ENCODE results near the gene LRRC27. TPM values are rescaled to one million over a fixed set of nuclear protein-coding genes. Genes with fewer than 3 reads are reported as not detected.

Gene LRRC27
- polyA plus RNA-seq, 1 donor: 7.3 TPM

GRCh38 chr10:132413226-132414205, 81.5 kb downstream of the LRRC27 start:
- no peak for DNase-seq (ENCODE audit: low read depth)

DNA sequence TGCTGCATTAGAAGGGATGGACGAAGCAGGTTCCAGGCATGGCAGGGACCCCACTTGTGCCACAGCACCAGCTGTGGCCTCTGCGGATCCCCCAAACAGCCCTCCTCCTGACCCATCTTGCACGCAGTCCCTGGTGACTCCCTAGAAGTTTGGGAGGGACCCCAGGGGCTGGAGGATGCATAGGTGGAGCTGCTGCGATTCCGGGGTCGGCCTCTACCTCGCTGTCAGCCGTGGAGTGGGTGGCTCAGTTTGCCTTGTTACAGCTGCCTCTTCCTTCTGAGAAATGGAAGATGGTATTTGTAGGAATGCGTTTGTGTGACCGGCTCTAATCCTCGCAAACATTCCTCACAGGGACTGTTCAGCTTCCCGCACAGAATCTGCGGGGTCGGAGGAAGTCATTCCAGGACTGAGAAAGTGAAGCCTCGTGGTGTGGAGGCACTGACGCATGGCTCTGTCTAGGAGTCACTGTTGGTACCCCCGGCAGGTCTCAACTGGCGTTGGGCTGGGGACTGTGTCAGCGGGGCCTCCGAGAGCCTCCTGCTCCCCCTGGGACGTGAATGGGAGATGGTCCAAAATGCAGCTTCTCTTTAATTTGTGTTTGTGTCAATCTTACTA, 82.5 kb downstream of the LRRC27 start:
- no peak for DNase-seq (ENCODE audit: low read depth)

DNA sequence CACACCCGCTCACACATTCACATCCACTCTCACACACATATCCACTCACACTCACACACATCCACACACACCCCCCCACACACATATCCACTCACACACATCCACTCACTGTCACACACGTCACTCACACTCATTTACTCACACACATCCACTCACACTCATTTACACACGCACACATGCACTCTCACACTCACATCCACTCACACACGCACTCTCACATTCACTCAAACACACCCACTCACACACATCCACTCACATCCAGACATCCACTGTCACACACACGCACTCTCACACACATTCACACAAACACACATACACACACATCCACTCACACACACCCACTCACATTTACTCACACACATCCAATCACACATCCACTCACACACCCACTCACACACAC, 83.3 kb downstream of the LRRC27 start:
- DNase-seq (ENCODE audit: low read depth): no peak

GRCh38 chr10:132415956-132416355, 84.0 kb downstream of the LRRC27 start:
- DNase-seq (ENCODE audit: low read depth): no peak

- no peak for DNase-seq (ENCODE audit: low read depth)
Measured at GRCh38 chr10:132416566-132417256, 84.7 kb downstream of the LRRC27 start.

- no peak for DNase-seq (ENCODE audit: low read depth)
Measured at GRCh38 chr10:132417257-132417910, 85.4 kb downstream of the LRRC27 start.

- DNase-seq (ENCODE audit: low read depth): no peak
Measured at GRCh38 chr10:132417957-132418441, 86.0 kb downstream of the LRRC27 start.

DNA sequence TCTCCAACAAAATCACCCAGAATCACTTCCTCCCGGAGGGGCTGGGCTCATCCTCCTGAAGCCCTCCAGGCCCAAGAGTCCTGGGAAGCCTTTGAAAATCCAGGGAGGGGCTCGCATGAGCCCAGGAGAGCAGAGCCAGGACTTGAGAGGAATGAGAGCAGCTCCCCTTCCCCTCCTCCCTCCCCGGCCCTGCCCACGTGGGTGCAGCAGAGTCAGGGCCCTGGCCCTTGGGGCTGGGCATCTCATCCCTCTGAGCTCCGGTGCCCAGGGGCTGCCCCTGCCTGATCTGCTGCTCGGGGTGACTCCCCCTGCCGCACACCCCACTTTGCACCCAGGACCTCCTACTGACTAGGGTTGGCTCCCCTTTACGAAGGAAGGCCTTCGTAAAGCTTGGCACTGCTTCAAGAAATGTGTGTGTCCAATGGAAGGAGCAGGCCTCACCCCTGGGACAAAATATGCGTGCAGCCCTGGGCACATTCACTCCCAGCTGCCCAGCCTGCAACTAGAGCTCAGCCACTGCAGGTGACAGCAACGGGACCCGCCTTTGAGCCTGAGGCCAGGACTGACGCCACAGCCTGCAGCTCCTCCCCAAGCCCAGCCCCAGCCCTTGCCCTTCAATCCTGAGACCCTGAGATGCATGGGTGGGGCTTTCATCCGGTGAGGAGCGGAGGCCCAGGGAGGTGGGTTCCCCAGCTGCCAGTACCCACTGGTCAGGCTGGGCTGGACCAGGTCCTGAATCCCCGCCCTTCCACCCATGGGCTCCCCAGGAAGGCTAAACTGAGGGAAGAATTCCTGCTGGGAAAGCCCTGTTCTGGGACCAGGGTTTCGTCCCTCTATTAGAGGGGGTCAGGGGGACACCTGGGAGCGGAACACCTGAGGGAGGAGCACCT, 86.8 kb downstream of the LRRC27 start:
- no peak for DNase-seq (ENCODE audit: low read depth)

GRCh38 chr10:132419538-132420468, 87.8 kb downstream of the LRRC27 start:
- DNase-seq (ENCODE audit: low read depth): no peak

- no peak for DNase-seq (ENCODE audit: low read depth)
Measured at GRCh38 chr10:132420469-132420980, 88.5 kb downstream of the LRRC27 start.

DNA sequence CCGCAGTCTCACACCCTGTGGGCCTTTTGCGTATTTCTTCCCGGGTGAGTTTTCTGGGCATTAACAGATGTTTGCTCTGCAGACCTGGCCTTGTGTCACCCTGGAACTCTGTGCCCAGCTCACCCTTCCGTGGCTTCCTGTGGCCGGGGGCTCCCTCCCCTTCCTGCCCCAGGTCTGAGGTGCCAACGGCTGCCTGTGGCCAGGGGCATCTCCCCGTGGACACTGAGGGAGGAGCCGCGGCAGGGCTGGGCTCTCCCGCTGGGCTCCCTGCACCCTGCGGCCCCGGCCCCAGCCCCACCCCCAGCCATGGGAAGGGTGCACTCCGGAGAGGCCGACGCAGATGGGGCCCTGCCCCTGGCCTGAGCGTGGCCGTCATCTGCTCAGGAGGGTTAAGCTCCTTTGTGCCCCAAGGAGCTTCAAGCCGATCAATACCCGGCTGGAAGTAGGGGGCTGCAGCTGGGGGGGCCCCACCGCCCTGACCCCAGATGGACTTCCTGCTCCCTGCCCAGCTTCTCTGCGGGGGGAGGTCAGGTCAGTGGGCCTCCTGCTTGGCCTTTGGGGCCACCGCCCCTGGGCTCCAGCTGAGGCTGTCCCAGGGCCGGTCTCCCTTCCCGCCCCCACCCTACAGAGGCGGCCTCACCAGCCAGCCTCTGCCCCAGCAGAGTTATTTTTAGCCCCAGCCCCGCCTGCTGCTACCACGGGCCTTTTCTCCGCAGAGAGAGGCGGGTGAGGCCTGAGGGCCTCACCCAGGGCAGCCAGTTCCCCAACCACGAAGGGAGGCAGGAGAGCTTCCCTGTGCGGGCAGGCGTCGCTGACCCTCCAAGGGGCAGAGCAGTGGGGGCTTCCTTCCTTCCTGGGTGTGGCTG, 89.2 kb downstream of the LRRC27 start:
- no peak for DNase-seq (ENCODE audit: low read depth)

DNA sequence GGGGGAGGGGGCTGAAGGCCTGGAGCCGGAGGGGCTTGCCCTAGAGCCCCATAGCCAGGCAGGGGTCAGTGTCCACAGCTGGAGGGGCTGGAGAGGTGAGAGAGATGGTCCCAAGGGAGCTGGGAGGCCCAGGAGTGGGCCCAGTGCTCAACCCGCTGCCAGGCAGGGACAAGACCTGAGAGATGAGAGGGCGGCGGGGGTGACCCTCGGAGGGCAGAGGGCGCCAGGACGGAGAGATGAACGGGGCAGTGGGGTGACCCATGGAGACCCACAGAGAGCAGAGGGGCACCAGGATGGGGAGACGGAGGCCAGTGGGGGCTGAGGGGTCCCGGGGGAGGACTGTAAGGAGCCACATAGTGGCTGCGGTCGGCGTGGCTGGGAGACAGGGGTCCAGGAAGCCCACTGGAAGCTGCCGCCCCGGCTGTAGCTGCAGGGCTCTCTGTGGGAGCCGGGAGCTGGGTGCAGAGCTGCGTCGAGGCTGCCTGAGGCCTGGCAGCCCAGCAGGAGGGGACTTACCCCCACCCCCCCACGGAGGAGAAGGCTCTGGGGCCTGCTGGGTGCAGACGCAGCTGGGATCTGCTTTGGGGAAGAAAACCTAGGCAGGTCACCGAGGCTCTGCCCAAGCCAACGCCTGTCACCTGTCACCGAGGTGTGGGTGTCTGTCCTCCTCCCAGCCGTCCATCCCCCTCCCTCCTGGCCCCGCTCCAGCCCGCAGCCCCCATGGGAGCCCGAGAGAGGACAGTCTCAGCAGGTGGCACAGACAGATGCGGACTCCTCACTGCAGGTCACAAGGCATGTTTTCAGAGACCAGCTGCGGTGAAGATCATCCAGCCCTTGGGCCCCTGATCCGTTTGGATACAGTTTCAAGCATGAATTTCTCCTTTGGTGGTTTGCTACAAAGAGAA, 90.1 kb downstream of the LRRC27 start:
- DNase-seq (ENCODE audit: low read depth): no peak

DNA sequence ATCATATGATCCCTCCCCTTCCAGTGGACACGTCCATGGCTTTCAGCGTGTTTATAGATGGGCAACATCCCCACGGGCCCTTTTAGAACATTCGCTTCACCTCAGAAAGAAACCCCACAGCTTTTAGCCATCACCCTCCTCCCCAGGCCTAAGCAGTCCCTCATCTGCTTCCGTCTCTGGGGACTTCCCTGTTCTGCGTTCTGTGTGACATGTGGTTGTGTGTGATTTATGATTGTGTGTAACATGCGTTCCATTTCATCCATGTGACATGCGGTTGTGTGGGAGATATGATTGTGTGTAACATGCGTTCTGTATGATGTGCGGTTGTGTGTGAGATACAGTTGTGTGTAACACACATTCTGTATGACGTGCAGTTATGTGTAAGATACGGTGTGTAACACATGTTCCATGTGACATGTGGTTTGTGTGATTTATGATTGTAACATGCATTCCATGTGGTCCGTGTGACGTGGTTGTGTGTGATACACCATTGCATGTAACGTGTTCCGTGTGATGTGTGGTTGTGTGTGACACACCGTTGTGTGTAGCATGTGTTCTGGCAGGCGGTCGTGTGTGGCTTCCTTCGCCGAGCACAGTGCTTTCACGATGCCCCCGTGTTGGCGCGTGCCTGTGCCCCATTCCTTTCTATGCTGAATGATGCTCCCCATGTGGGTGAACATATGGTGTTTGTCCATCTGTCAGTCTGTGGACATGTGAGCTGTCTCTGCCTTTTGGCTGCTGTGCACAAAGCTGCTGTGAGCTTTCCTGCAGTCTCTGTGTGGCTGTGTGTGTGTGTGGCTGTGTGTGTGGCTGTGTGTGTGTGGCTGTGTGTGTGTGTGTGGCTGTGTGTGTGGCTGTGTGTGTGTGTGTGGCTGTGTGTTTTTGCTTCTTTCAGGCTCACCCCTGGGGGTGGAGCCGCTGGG, 91.2 kb downstream of the LRRC27 start:
- no peak for DNase-seq (ENCODE audit: low read depth)

DNA sequence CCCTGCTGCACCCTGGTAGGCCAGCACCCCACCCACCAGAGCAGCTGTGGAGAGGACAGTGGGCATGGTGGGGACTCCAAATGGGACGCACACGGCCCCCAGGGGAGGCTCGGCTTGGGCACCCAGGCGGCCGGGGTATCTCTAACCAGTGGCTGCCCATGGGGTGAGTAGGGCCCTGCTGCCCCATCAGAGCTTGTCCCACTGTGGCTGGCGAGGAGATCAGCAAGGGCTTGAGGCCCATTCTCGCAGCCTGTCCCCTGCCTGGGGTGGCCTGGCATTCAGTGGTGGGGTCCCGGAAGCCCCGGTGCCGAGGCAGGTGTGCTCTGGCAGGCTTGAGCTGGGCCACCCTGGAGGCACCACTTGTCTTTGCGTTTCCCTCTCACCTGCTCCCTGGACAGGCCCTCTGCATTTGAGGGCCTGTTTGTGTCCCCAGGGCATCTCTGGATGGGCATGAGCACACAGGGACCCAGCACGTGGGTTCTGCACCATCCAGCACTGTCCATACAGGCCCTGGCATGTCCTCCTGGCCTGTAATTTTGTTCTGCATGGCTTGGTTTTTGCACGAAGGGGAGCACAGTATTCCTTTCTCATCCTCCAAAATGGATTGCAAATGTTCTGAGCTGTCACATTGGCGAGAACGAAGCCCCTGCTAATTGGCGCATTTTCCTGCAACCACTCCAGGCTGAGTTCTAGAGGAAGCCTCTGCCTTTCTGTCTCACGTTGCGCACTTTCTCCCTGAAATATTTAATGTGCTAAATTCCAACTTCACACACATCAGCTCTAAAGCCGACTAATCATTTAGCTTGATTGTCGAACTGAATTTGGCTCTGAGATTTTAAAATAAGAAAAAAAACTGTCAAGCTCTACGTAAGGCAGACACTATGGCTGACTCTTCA, 92.2 kb downstream of the LRRC27 start:
- no peak for DNase-seq (ENCODE audit: low read depth)
